ENCODE data around the gene SUPT3H. TPM values are rescaled to one million over a fixed set of nuclear protein-coding genes. Genes with fewer than 3 reads are reported as not detected.

SUPT3H gene
- total and polyA plus RNA-seq, 2 of the 13 experiments (the other 11 are each of a cell fraction or from before 2014, with no cell fraction given): 11.9 to 36.1 TPM

DNA sequence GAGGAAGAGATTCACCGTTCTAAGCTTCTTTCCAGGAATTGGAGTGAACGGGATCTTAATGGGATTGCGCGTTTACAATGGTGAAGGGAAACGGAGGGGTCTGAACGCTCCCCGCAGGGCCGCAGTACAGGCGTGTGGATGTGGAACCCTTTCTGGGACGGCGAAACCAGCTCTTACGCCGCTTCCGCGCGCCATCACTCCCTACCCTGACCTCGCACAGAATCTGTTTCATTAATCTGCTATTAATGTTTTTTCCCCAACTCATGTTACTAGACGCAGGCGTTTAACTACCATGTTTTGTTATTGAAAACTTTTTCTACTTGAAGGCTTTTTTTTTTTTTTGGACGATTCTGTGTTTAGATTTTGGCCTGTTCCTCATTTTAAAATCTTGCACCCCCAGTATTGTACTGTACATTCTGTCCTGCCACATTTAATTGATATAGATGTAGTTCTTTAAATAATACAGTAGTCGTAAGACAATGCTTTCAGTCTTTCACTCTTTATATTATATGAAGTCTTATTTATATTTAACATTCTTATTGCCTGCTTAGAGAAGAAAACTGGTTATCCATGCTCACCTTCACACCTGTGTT, 696 bp upstream of the SUPT3H start (continued):
- no peak for TF ChIP-seq PAF1 (CRISPR knock-in tag; IDR thresholded peaks at IDR 0.05)
- TF ChIP-seq, protein P1, sequence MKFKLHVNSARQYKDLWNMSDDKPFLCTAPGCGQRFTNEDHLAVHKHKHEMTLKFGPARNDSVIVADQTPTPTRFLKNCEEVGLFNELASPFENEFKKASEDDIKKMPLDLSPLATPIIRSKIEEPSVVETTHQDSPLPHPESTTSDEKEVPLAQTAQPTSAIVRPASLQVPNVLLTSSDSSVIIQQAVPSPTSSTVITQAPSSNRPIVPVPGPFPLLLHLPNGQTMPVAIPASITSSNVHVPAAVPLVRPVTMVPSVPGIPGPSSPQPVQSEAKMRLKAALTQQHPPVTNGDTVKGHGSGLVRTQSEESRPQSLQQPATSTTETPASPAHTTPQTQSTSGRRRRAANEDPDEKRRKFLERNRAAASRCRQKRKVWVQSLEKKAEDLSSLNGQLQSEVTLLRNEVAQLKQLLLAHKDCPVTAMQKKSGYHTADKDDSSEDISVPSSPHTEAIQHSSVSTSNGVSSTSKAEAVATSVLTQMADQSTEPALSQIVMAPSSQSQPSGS (CRISPR knock-in tag; IDR thresholded peaks at IDR 0.05): no peak
- no peak for TF ChIP-seq ATF1 (CRISPR knock-in tag; IDR thresholded peaks at IDR 0.05)

DNA sequence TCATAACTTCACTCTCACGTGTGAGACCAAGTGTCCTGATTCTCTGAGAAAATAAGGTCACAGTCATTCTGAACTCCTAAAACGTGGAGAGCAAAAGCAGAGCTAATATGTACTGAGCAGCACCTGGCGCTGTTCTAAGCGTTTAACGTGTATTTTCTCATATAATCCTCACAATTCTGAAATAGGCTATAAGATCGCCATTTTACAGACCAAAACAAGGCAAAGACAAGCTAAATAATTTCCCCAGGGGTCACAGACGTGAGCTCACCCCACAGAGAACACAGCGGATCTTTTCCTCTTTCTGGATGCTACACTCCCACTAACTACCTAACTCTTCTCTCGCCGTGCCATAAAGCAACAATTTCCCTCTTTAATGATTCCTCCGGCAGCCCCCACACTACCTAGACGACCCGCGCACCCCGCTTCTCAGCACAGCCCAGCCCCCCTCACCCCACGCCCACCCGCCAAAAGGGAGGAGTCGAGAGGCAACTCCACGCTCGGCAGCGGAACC, 636 bp downstream of the SUPT3H start:
- H3K27ac ChIP-seq (ENCODE audit: extremely low read length, insufficient read depth, low read length): peak overlapping the region; percentile 96
- H3K4me2 ChIP-seq (ENCODE audit: low read depth, low read length): peak overlapping the region; percentile 94
- WGBS (ENCODE audit: low lambda C conversion rate): 2% methylated on average over 16 of the region's 21 CpGs
- DNase-seq (ENCODE audit: low spot score) (peak; percentile 23), FAIRE-seq (no peak), ATAC-seq (peak; percentile 6)
- peaks cover 33% of the 10 kb centered on the region for H3K4me1 ChIP-seq (ENCODE audit: insufficient read depth, low read length)
- H3K4me3 ChIP-seq (replicated peaks in 1 of 3; ENCODE audit: insufficient read depth in 1 of 3, low read depth in 2 of 3, low read length in 3 of 3): peak overlapping the region; percentile 79 to 81 (median 80)
- TSS peak; percentile 84 for BruUV-seq (replicated peaks)
- H4K20me1 ChIP-seq (ENCODE audit: insufficient read depth, low read length): no peaks in the 10 kb centered on the region
- ChIA-PET POLR2A (interaction anchor here (0.8 to 2.2 kb wide), 6 partner anchors 12 to 721 kb away, joined by 3 to 9 read pairs (median 4); no protein-coding TSS in a partner anchor), CTCF (ENCODE audit: low intra/inter-chr PET ratio, low total read pairs) (no interaction called here)
- H3K9me3 ChIP-seq (ENCODE audit: low read length): no peaks in the 10 kb centered on the region
- intact Hi-C loops (cut with micrococcal nuclease; ENCODE audit: unreplicated experiment) (loop anchor here (5.0 to 10.0 kb wide), 3 partner anchors 180 to 720 kb away; no protein-coding TSS in a partner anchor), in situ Hi-C loops (cut with HindIII; ENCODE audit: extremely low pct_ligation_motif_present, low pct_unique_long_range_greater_than_20kb) (no loop called here)
- peaks cover 36% of the 10 kb centered on the region for H3K79me2 ChIP-seq (ENCODE audit: insufficient read depth, low read length)
- H3K36me3 ChIP-seq (replicated peaks in 1 of 2; ENCODE audit: control insufficient read depth in 1 of 2, insufficient read depth in 2 of 2, low read length in 2 of 2): no peaks in the 10 kb centered on the region
- peak overlapping the region; percentile 80 for H2AFZ ChIP-seq (ENCODE audit: low read length)
- peak overlapping the region; percentile 85 for H3K9ac ChIP-seq (ENCODE audit: insufficient read depth, low read depth, low read length)
- H3K27me3 ChIP-seq (ENCODE audit: control insufficient read depth in 1 of 2, insufficient read depth in 2 of 2, low read length in 2 of 2): no peaks in the 10 kb centered on the region; a peak in 1 of 5 replicates
- no peak for TF ChIP-seq PITX1 (CRISPR knock-in tag; IDR thresholded peaks at IDR 0.05)
- TF ChIP-seq ELF3 (CRISPR knock-in tag; IDR thresholded peaks at IDR 0.05): no peak
- TF ChIP-seq, protein P2, sequence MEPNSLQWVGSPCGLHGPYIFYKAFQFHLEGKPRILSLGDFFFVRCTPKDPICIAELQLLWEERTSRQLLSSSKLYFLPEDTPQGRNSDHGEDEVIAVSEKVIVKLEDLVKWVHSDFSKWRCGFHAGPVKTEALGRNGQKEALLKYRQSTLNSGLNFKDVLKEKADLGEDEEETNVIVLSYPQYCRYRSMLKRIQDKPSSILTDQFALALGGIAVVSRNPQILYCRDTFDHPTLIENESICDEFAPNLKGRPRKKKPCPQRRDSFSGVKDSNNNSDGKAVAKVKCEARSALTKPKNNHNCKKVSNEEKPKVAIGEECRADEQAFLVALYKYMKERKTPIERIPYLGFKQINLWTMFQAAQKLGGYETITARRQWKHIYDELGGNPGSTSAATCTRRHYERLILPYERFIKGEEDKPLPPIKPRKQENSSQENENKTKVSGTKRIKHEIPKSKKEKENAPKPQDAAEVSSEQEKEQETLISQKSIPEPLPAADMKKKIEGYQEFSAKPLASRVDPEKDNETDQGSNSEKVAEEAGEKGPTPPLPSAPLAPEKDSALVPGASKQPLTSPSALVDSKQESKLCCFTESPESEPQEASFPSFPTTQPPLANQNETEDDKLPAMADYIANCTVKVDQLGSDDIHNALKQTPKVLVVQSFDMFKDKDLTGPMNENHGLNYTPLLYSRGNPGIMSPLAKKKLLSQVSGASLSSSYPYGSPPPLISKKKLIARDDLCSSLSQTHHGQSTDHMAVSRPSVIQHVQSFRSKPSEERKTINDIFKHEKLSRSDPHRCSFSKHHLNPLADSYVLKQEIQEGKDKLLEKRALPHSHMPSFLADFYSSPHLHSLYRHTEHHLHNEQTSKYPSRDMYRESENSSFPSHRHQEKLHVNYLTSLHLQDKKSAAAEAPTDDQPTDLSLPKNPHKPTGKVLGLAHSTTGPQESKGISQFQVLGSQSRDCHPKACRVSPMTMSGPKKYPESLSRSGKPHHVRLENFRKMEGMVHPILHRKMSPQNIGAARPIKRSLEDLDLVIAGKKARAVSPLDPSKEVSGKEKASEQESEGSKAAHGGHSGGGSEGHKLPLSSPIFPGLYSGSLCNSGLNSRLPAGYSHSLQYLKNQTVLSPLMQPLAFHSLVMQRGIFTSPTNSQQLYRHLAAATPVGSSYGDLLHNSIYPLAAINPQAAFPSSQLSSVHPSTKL (CRISPR knock-in tag; IDR thresholded peaks at IDR 0.05): peak; percentile 40; the same call in 1 of the 2 replicates
- TF ChIP-seq, protein P3, sequence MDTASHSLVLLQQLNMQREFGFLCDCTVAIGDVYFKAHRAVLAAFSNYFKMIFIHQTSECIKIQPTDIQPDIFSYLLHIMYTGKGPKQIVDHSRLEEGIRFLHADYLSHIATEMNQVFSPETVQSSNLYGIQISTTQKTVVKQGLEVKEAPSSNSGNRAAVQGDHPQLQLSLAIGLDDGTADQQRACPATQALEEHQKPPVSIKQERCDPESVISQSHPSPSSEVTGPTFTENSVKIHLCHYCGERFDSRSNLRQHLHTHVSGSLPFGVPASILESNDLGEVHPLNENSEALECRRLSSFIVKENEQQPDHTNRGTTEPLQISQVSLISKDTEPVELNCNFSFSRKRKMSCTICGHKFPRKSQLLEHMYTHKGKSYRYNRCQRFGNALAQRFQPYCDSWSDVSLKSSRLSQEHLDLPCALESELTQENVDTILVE (CRISPR knock-in tag; IDR thresholded peaks at IDR 0.05): 0 out of 2 replicates have a peak, but pooled peaks have one; percentile 22
- TF ChIP-seq ZNF121 (CRISPR knock-in tag; IDR thresholded peaks at IDR 0.05): no peak
- TF ChIP-seq ZSCAN21 (CRISPR knock-in tag; IDR thresholded peaks at IDR 0.05; ENCODE audit: borderline replicate concordance): peak; percentile 46; the same call in 1 of the 2 replicates
- TF ChIP-seq FLYWCH1 (CRISPR knock-in tag; IDR thresholded peaks at IDR 0.05): no peak
- TF ChIP-seq NRL (CRISPR knock-in tag; IDR thresholded peaks at IDR 0.05; ENCODE audit: borderline replicate concordance): no peak
- peak; percentile 63; the same call in 1 of the 2 replicates for TF ChIP-seq ZNF777 (CRISPR knock-in tag; IDR thresholded peaks at IDR 0.05)
- TF ChIP-seq, protein P4, sequence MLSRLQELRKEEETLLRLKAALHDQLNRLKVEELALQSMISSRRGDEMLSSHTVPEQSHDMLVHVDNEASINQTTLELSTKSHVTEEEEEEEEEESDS (CRISPR knock-in tag; IDR thresholded peaks at IDR 0.05; ENCODE audit: borderline replicate concordance): no peak
- no peak for TF ChIP-seq ZNF816 (CRISPR knock-in tag; IDR thresholded peaks at IDR 0.05; ENCODE audit: borderline replicate concordance)
- 0 out of 2 replicates have a peak, but pooled peaks have one; percentile 11 for TF ChIP-seq BCL6 (CRISPR knock-in tag; IDR thresholded peaks at IDR 0.05)
- TF ChIP-seq, protein P5, sequence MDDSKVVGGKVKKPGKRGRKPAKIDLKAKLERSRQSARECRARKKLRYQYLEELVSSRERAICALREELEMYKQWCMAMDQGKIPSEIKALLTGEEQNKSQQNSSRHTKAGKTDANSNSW (CRISPR knock-in tag; IDR thresholded peaks at IDR 0.05; ENCODE audit: borderline replicate concordance): 0 out of 2 replicates have a peak, but pooled peaks have one; percentile 27

All from HepG2 (cell line).